IMR-90 (cell line): ENCODE data around the gene PRTFDC1. TPM values are rescaled to one million over a fixed set of nuclear protein-coding genes. Genes with fewer than 3 reads are reported as not detected.

Experiments used
- ATAC-seq: fragments of 200-7000 bp; cut with Tn5 transposase; 2 replicates; pipeline ENCODE4 v1.9.1; 2020; ENCODE audit warnings: low read depth, mild to moderate bottlenecking, moderate library complexity
- BruUV-seq: library from RNA; stranded (reverse); fragments of 400-500 nt; replicated peaks from 2 replicates; lab custom pipeline; 2021; lab: Mats Ljungman, UMichigan
- CTCF ChIA-PET: fragments of 300-600 bp; formaldehyde crosslinking; extraction: SDS; loops from one replicate; lab custom pipeline; 2021; ENCODE audit warnings: antibody characterized with exemption; lab: Yijun Ruan, JAX
- POLR2A ChIA-PET: fragments of 300-600 bp; sonication (Branson Sonifier 250); formaldehyde crosslinking; loops from one replicate; lab custom pipeline; 2022; ENCODE audit warnings: antibody characterized with exemption; ENCODE audit not compliant: unreplicated experiment; lab: Charles Lee
- DNase-seq: peaks from one replicate; pipeline ENCODE4 v3.0.0; 2013
- H2AFZ ChIP-seq: replicated peaks from 2 replicates; pipeline ENCODE3; 2013; ENCODE audit warnings: low read length, mild to moderate bottlenecking; ENCODE audit not compliant: poor library complexity
- H2AK5ac ChIP-seq: 2 replicates; pipeline ENCODE4 v1.6.1; 2013; ENCODE audit warnings: low read depth, low read length, inconsistent platforms
- H2AK9ac ChIP-seq: replicated peaks from 2 replicates; pipeline ENCODE3; 2013; ENCODE audit warnings: mild to moderate bottlenecking, low read depth, low read length, moderate library complexity; ENCODE audit not compliant: poor library complexity
- H2BK120ac ChIP-seq: 2 replicates; pipeline ENCODE4 v1.6.1; 2013; ENCODE audit warnings: low read depth, low read length, inconsistent platforms
- H2BK15ac ChIP-seq: 3 replicates; pipeline ENCODE4 v1.6.1; 2013; ENCODE audit warnings: low read depth, low read length, inconsistent platforms
- H2BK20ac ChIP-seq: 2 replicates; pipeline ENCODE4 v1.6.1; 2013; ENCODE audit warnings: low read depth, mild to moderate bottlenecking, inconsistent platforms, low read length, moderate library complexity
- H2BK5ac ChIP-seq: 2 replicates; pipeline ENCODE4 v1.6.1; 2013; ENCODE audit warnings: mild to moderate bottlenecking, low read depth, low read length, inconsistent platforms; ENCODE audit not compliant: poor library complexity, severe bottlenecking
- H3K14ac ChIP-seq: replicated peaks from 2 replicates; pipeline ENCODE4 v1.6.1; 2013; ENCODE audit warnings: low read depth, low read length, inconsistent platforms
- H3K18ac ChIP-seq: 2 replicates; pipeline ENCODE4 v1.6.1; 2013; ENCODE audit warnings: low read depth, low read length, control low read depth
- H3K23ac ChIP-seq: 2 replicates; pipeline ENCODE4 v1.6.1; 2013; ENCODE audit warnings: low read depth, low read length, inconsistent platforms
- H3K27ac ChIP-seq: 2 replicates; pipeline ENCODE4 v1.5.1; 2013; ENCODE audit warnings: mild to moderate bottlenecking, control low read depth, low read length; ENCODE audit not compliant: insufficient read depth
- H3K27me3 ChIP-seq: 2 replicates; pipeline ENCODE4 v1.6.1; 2013; ENCODE audit warnings: low read length; ENCODE audit not compliant: control insufficient read depth, insufficient read depth
- H3K36me3 ChIP-seq: 2 replicates; pipeline ENCODE4 v1.6.1; 2013; ENCODE audit warnings: low read length, mixed read lengths; ENCODE audit not compliant: control insufficient read depth, insufficient read depth
- H3K4ac ChIP-seq: 2 replicates; pipeline ENCODE4 v1.6.1; 2013; ENCODE audit warnings: low read depth, low read length, inconsistent platforms
- H3K4me1 ChIP-seq: 2 replicates; pipeline ENCODE4 v1.6.1; 2013; ENCODE audit warnings: low read length, mixed read lengths; ENCODE audit not compliant: control insufficient read depth, insufficient read depth
- H3K4me2 ChIP-seq: 2 replicates; pipeline ENCODE4 v1.6.1; 2013; ENCODE audit warnings: low read depth, mild to moderate bottlenecking, control low read depth, low read length, moderate library complexity
- H3K4me3 ChIP-seq: 2 replicates; pipeline ENCODE4 v1.5.1; 2013; ENCODE audit warnings: low read depth, mild to moderate bottlenecking, control low read depth, low read length, moderate library complexity; ENCODE audit not compliant: insufficient read depth
- H3K56ac ChIP-seq: 2 replicates; pipeline ENCODE4 v1.6.1; 2013; ENCODE audit warnings: low read length, inconsistent platforms; ENCODE audit not compliant: insufficient read depth; ENCODE audit errors: extremely low read depth
- H3K79me1 ChIP-seq, 2 experiments: 2 replicates each; pipeline ENCODE4 v1.6.1; 2013; ENCODE audit warnings: low read length in 2 of 2, inconsistent platforms in 1 of 2, low read depth in 1 of 2
- H3K9ac ChIP-seq: 2 replicates; pipeline ENCODE4 v1.6.1; 2013; ENCODE audit warnings: low read depth, low read length, control low read depth
- H3K9me1 ChIP-seq: 2 replicates; pipeline ENCODE4 v1.6.1; 2013; ENCODE audit warnings: low read length, inconsistent platforms; ENCODE audit not compliant: insufficient read depth
- H3K9me3 ChIP-seq: 2 replicates; pipeline ENCODE4 v1.6.1; 2013; ENCODE audit warnings: low read length; ENCODE audit not compliant: control insufficient read depth, insufficient read depth
- H4K20me1 ChIP-seq: 2 replicates; pipeline ENCODE4 v1.6.1; 2013; ENCODE audit warnings: low read length, inconsistent platforms; ENCODE audit not compliant: insufficient read depth
- H4K5ac ChIP-seq: 2 replicates; pipeline ENCODE4 v1.6.1; 2013; ENCODE audit warnings: mild to moderate bottlenecking, low read depth, low read length, control low read depth
- H4K8ac ChIP-seq, 2 experiments: 2 replicates each; pipeline ENCODE4 v1.6.1; 2013; ENCODE audit warnings: low read depth in 2 of 2, low read length in 2 of 2, control low read depth in 1 of 2, inconsistent platforms in 1 of 2
- H4K91ac ChIP-seq: 2 replicates; pipeline ENCODE4 v1.6.1; 2013; ENCODE audit warnings: low read depth, low read length, inconsistent platforms; ENCODE audit not compliant: insufficient read depth
- CHD1 ChIP-seq: IDR thresholded peaks from 2 replicates; pipeline ENCODE4 v1.6.1; 2012; ENCODE audit warnings: low read depth, low read length, improper control_type of control experiment
- FOS ChIP-seq: fragments of 150-350 bp; IDR thresholded peaks from 2 replicates; pipeline ENCODE4 v1.6.1; 2016; ENCODE audit warnings: low read depth, low read length
- MAFK ChIP-seq: IDR thresholded peaks from 2 replicates; pipeline ENCODE4 v1.6.1; 2012; ENCODE audit warnings: low read depth, low read length, improper control_type of control experiment
- WGBS, 2 experiments: methylation state at CpG; one replicate each; pipeline versions ENCODE4 v1.1.5 to v1.1.7; 2013; ENCODE audit warnings: missing lambda C conversion rate in 2 of 2; ENCODE audit not compliant: insufficient read length in 1 of 2; ENCODE audit errors: extremely low coverage in 2 of 2; 5-methylcytosine and 5-hydroxymethylcytosine counted together
- dilution Hi-C: fragments of 300-500 bp; cut with HindIII; formaldehyde crosslinking; loops from one replicate; pipeline ENCODE4 v1.14.3; 2018; ENCODE audit warnings: low sequenced_read_pairs; ENCODE audit not compliant: unreplicated experiment
- in situ Hi-C: fragments of 300-500 bp; cut with MboI; formaldehyde crosslinking; loops from 3 replicates; pipeline ENCODE4 v1.14.3; 2019; ENCODE audit warnings: low sequenced_read_pairs, inconsistent platforms, mixed read lengths
- intact Hi-C: fragments of 100-400 bp; cut with micrococcal nuclease; formaldehyde crosslinking; loops from 2 replicates; pipeline ENCODE4 v1.10.0; 2022
- polyA plus RNA-seq, 3 experiments: library from polyadenylated mRNA; depleted of rRNA; stranded (reverse); fragments of >200 nt; gene quantifications; 2 replicates each; pipeline ENCODE4 v1.2.3, GENCODE V29; 2012; ENCODE audit warnings: low replicate concordance in 1 of 3
- total RNA-seq: library from RNA; depleted of rRNA; stranded (reverse); fragments of >200 nt; gene quantifications from 2 replicates; pipeline ENCODE4 v1.2.3, GENCODE V29; 2012

The PRTFDC1 gene
- total and polyA plus RNA-seq, 2 of the 4 experiments (the other 2 are of a cell fraction) = 12.3 to 17.9 TPM

- no peak for TF ChIP-seq FOS
- TF ChIP-seq MAFK = no peak
- TF ChIP-seq CHD1 = no peak
- H3K23ac ChIP-seq = no peak overlapping the region
- no peak for ATAC-seq
Measured at GRCh38 chr10:24887855-24888231, 64.6 kb downstream of the PRTFDC1 start.

More at GRCh38 chr10:24887855-24888231, 64.6 kb downstream of the PRTFDC1 start:
- dilution Hi-C loops (no loop called here), in situ Hi-C loops (no loop called here), intact Hi-C loops (no loop called here)
- Histone ChIP-seq H2BK120ac (no peak overlapping the region), H2AK9ac (no peak overlapping the region), H3K56ac (no peak overlapping the region), H4K20me1 (no peaks in the 10 kb centered on the region), H3K27ac (no peak overlapping the region), H3K36me3 (no peaks in the 10 kb centered on the region), H3K18ac (no peak overlapping the region), H3K27me3 (no peaks in the 10 kb centered on the region), H3K4me1 (peaks cover 12% of the 10 kb centered on the region; the same call in 1 of the 2 replicates), H3K9me3 (no peaks in the 10 kb centered on the region), H3K9ac (no peak overlapping the region), H3K4me3 (no peak overlapping the region), H3K4ac (no peak overlapping the region), H4K91ac (no peak overlapping the region), H3K14ac (no peak overlapping the region), H3K9me1 (peaks cover 21% of the 10 kb centered on the region), H3K4me2 (no peak overlapping the region), H4K8ac (no peak overlapping the region), H2AK5ac (no peak overlapping the region), H3K79me1 (0 out of 4 replicates have a peak, but pooled peaks cover 0 to 5% of the 10 kb centered on the region in 2 experiments), H2BK15ac (no peak overlapping the region), H2AFZ (no peak overlapping the region), H2BK5ac (no peak overlapping the region), H4K5ac (no peak overlapping the region), H2BK20ac (no peak overlapping the region)
- CTCF ChIA-PET = no interaction called here
- POLR2A ChIA-PET = no interaction called here
- WGBS, 2 experiments = no CpG with 5 or more reads among the region's 2 CpGs
- no peak for DNase-seq
- BruUV-seq = no TSS peak
